IMR-90 (cell line): ENCODE results near the gene PRRX1. TPM values are rescaled to one million over a fixed set of nuclear protein-coding genes. Genes with fewer than 3 reads are reported as not detected.

Experiments used
- ATAC-seq: fragments of 200-7000 bp; cut with Tn5 transposase; 2 replicates; pipeline ENCODE4 v1.9.1; 2020; ENCODE audit warnings: low read depth, mild to moderate bottlenecking, moderate library complexity
- BruUV-seq: library from RNA; stranded (reverse); fragments of 400-500 nt; replicated peaks from 2 replicates; lab custom pipeline; 2021; lab: Mats Ljungman, UMichigan
- CTCF ChIA-PET: fragments of 300-600 bp; formaldehyde crosslinking; extraction: SDS; loops from one replicate; lab custom pipeline; 2021; ENCODE audit warnings: antibody characterized with exemption; lab: Yijun Ruan, JAX
- POLR2A ChIA-PET: fragments of 300-600 bp; sonication (Branson Sonifier 250); formaldehyde crosslinking; loops from one replicate; lab custom pipeline; 2022; ENCODE audit warnings: antibody characterized with exemption; ENCODE audit not compliant: unreplicated experiment; lab: Charles Lee
- DNase-seq: peaks from one replicate; pipeline ENCODE4 v3.0.0; 2013
- H2AFZ ChIP-seq: replicated peaks from 2 replicates; pipeline ENCODE3; 2013; ENCODE audit warnings: low read length, mild to moderate bottlenecking; ENCODE audit not compliant: poor library complexity
- H2AK5ac ChIP-seq: 2 replicates; pipeline ENCODE4 v1.6.1; 2013; ENCODE audit warnings: low read depth, low read length, inconsistent platforms
- H2AK9ac ChIP-seq: replicated peaks from 2 replicates; pipeline ENCODE3; 2013; ENCODE audit warnings: mild to moderate bottlenecking, low read depth, low read length, moderate library complexity; ENCODE audit not compliant: poor library complexity
- H2BK120ac ChIP-seq: 2 replicates; pipeline ENCODE4 v1.6.1; 2013; ENCODE audit warnings: low read depth, low read length, inconsistent platforms
- H2BK15ac ChIP-seq: 3 replicates; pipeline ENCODE4 v1.6.1; 2013; ENCODE audit warnings: low read depth, low read length, inconsistent platforms
- H2BK20ac ChIP-seq: 2 replicates; pipeline ENCODE4 v1.6.1; 2013; ENCODE audit warnings: low read depth, mild to moderate bottlenecking, inconsistent platforms, low read length, moderate library complexity
- H2BK5ac ChIP-seq: 2 replicates; pipeline ENCODE4 v1.6.1; 2013; ENCODE audit warnings: mild to moderate bottlenecking, low read depth, low read length, inconsistent platforms; ENCODE audit not compliant: poor library complexity, severe bottlenecking
- H3K14ac ChIP-seq: replicated peaks from 2 replicates; pipeline ENCODE4 v1.6.1; 2013; ENCODE audit warnings: low read depth, low read length, inconsistent platforms
- H3K18ac ChIP-seq: 2 replicates; pipeline ENCODE4 v1.6.1; 2013; ENCODE audit warnings: low read depth, low read length, control low read depth
- H3K23ac ChIP-seq: 2 replicates; pipeline ENCODE4 v1.6.1; 2013; ENCODE audit warnings: low read depth, low read length, inconsistent platforms
- H3K27ac ChIP-seq: 2 replicates; pipeline ENCODE4 v1.5.1; 2013; ENCODE audit warnings: mild to moderate bottlenecking, control low read depth, low read length; ENCODE audit not compliant: insufficient read depth
- H3K27me3 ChIP-seq: 2 replicates; pipeline ENCODE4 v1.6.1; 2013; ENCODE audit warnings: low read length; ENCODE audit not compliant: control insufficient read depth, insufficient read depth
- H3K36me3 ChIP-seq: 2 replicates; pipeline ENCODE4 v1.6.1; 2013; ENCODE audit warnings: low read length, mixed read lengths; ENCODE audit not compliant: control insufficient read depth, insufficient read depth
- H3K4ac ChIP-seq: 2 replicates; pipeline ENCODE4 v1.6.1; 2013; ENCODE audit warnings: low read depth, low read length, inconsistent platforms
- H3K4me1 ChIP-seq: 2 replicates; pipeline ENCODE4 v1.6.1; 2013; ENCODE audit warnings: low read length, mixed read lengths; ENCODE audit not compliant: control insufficient read depth, insufficient read depth
- H3K4me2 ChIP-seq: 2 replicates; pipeline ENCODE4 v1.6.1; 2013; ENCODE audit warnings: low read depth, mild to moderate bottlenecking, control low read depth, low read length, moderate library complexity
- H3K4me3 ChIP-seq: 2 replicates; pipeline ENCODE4 v1.5.1; 2013; ENCODE audit warnings: low read depth, mild to moderate bottlenecking, control low read depth, low read length, moderate library complexity; ENCODE audit not compliant: insufficient read depth
- H3K56ac ChIP-seq: 2 replicates; pipeline ENCODE4 v1.6.1; 2013; ENCODE audit warnings: low read length, inconsistent platforms; ENCODE audit not compliant: insufficient read depth; ENCODE audit errors: extremely low read depth
- H3K79me1 ChIP-seq, 2 experiments: 2 replicates each; pipeline ENCODE4 v1.6.1; 2013; ENCODE audit warnings: low read length in 2 of 2, inconsistent platforms in 1 of 2, low read depth in 1 of 2
- H3K9ac ChIP-seq: 2 replicates; pipeline ENCODE4 v1.6.1; 2013; ENCODE audit warnings: low read depth, low read length, control low read depth
- H3K9me1 ChIP-seq: 2 replicates; pipeline ENCODE4 v1.6.1; 2013; ENCODE audit warnings: low read length, inconsistent platforms; ENCODE audit not compliant: insufficient read depth
- H3K9me3 ChIP-seq: 2 replicates; pipeline ENCODE4 v1.6.1; 2013; ENCODE audit warnings: low read length; ENCODE audit not compliant: control insufficient read depth, insufficient read depth
- H4K20me1 ChIP-seq: 2 replicates; pipeline ENCODE4 v1.6.1; 2013; ENCODE audit warnings: low read length, inconsistent platforms; ENCODE audit not compliant: insufficient read depth
- H4K5ac ChIP-seq: 2 replicates; pipeline ENCODE4 v1.6.1; 2013; ENCODE audit warnings: mild to moderate bottlenecking, low read depth, low read length, control low read depth
- H4K8ac ChIP-seq, 2 experiments: 2 replicates each; pipeline ENCODE4 v1.6.1; 2013; ENCODE audit warnings: low read depth in 2 of 2, low read length in 2 of 2, control low read depth in 1 of 2, inconsistent platforms in 1 of 2
- H4K91ac ChIP-seq: 2 replicates; pipeline ENCODE4 v1.6.1; 2013; ENCODE audit warnings: low read depth, low read length, inconsistent platforms; ENCODE audit not compliant: insufficient read depth
- CTCF ChIP-seq: conservative IDR thresholded peaks from 2 replicates; pipeline ENCODE4 v1.5.1; 2012; ENCODE audit warnings: mild to moderate bottlenecking, low read depth, low read length, improper control_type of control experiment
- ELK1 ChIP-seq: fragments of 150-350 bp; IDR thresholded peaks from 2 replicates; pipeline ENCODE4 v1.6.1; 2016; ENCODE audit warnings: low read depth, mild to moderate bottlenecking, low read length, moderate library complexity, borderline replicate concordance
- FOS ChIP-seq: fragments of 150-350 bp; IDR thresholded peaks from 2 replicates; pipeline ENCODE4 v1.6.1; 2016; ENCODE audit warnings: low read depth, low read length
- MXI1 ChIP-seq: IDR thresholded peaks from 2 replicates; pipeline ENCODE4 v1.6.1; 2012; ENCODE audit warnings: low read depth, mild to moderate bottlenecking, low read length, moderate library complexity, borderline replicate concordance
- NFE2L2 ChIP-seq: fragments of 150-350 bp; IDR thresholded peaks from 2 replicates; pipeline ENCODE4 v1.6.1; 2016; ENCODE audit warnings: low read depth, mild to moderate bottlenecking, low read length
- RAD21 ChIP-seq: IDR thresholded peaks from 2 replicates; pipeline ENCODE4 v1.6.1; 2012; ENCODE audit warnings: low read length, improper control_type of control experiment
- RCOR1 ChIP-seq: IDR thresholded peaks from 2 replicates; pipeline ENCODE4 v1.6.1; 2012; ENCODE audit warnings: mild to moderate bottlenecking, low read length, improper control_type of control experiment; ENCODE audit not compliant: insufficient replicate concordance
- RFX5 ChIP-seq: IDR thresholded peaks from 2 replicates; pipeline ENCODE4 v1.8.0; 2012; ENCODE audit warnings: low read depth, mild to moderate bottlenecking, low read length, moderate library complexity
- SMC3 ChIP-seq: fragments of 150-350 bp; IDR thresholded peaks from 2 replicates; pipeline ENCODE4 v1.6.1; 2016; ENCODE audit warnings: low read depth, mild to moderate bottlenecking, antibody characterized with exemption, low read length, moderate library complexity
- USF2 ChIP-seq: fragments of 150-350 bp; IDR thresholded peaks from 2 replicates; pipeline ENCODE4 v1.6.1; 2017; ENCODE audit warnings: mild to moderate bottlenecking, antibody characterized with exemption, low read length, low read depth
- WGBS, 2 experiments: methylation state at CpG; one replicate each; pipeline versions ENCODE4 v1.1.5 to v1.1.7; 2013; ENCODE audit warnings: missing lambda C conversion rate in 2 of 2; ENCODE audit not compliant: insufficient read length in 1 of 2; ENCODE audit errors: extremely low coverage in 2 of 2; 5-methylcytosine and 5-hydroxymethylcytosine counted together
- dilution Hi-C: fragments of 300-500 bp; cut with HindIII; formaldehyde crosslinking; loops from one replicate; pipeline ENCODE4 v1.14.3; 2018; ENCODE audit warnings: low sequenced_read_pairs; ENCODE audit not compliant: unreplicated experiment
- in situ Hi-C: fragments of 300-500 bp; cut with MboI; formaldehyde crosslinking; loops from 3 replicates; pipeline ENCODE4 v1.14.3; 2019; ENCODE audit warnings: low sequenced_read_pairs, inconsistent platforms, mixed read lengths
- intact Hi-C: fragments of 100-400 bp; cut with micrococcal nuclease; formaldehyde crosslinking; loops from 2 replicates; pipeline ENCODE4 v1.10.0; 2022
- polyA plus RNA-seq, 3 experiments: library from polyadenylated mRNA; depleted of rRNA; stranded (reverse); fragments of >200 nt; gene quantifications; 2 replicates each; pipeline ENCODE4 v1.2.3, GENCODE V29; 2012; ENCODE audit warnings: low replicate concordance in 1 of 3
- total RNA-seq: library from RNA; depleted of rRNA; stranded (reverse); fragments of >200 nt; gene quantifications from 2 replicates; pipeline ENCODE4 v1.2.3, GENCODE V29; 2012

Gene PRRX1
- total and polyA plus RNA-seq, 2 of the 4 experiments (the other 2 are of a cell fraction), result 50.0 to 65.4 TPM

GRCh38 chr1:170734412-170735175 lies 70.7 kb downstream of the PRRX1 start:
- H2BK120ac ChIP-seq, result no peak overlapping the region
- H2BK15ac ChIP-seq, result no peak overlapping the region
- ATAC-seq (peak; percentile 65), DNase-seq (peak; percentile 74)
- H4K5ac ChIP-seq, result no peak overlapping the region
- no peaks in the 10 kb centered on the region for H4K20me1 ChIP-seq
- CTCF ChIA-PET, result no interaction called here
- peaks cover 12% of the 10 kb centered on the region for H3K4me1 ChIP-seq
- no peak overlapping the region for H3K9ac ChIP-seq
- BruUV-seq, result no TSS peak
- H3K9me3 ChIP-seq, result no peaks in the 10 kb centered on the region
- intact Hi-C loops, result no loop called here
- in situ Hi-C loops, result no loop called here
- no peak overlapping the region for H3K23ac ChIP-seq
- H2AFZ ChIP-seq, result no peak overlapping the region
- H2AK9ac ChIP-seq, result no peak overlapping the region
- H3K14ac ChIP-seq, result peak overlapping the region; percentile 23; the same call in 1 of the 2 replicates
- no peak overlapping the region for H2AK5ac ChIP-seq
- H3K79me1 ChIP-seq, result peaks cover 0 to 13% of the 10 kb centered on the region in 2 experiments; a peak in 3 of 4 replicates
- H3K18ac ChIP-seq, result no peak overlapping the region; the same call in 1 of the 2 replicates
- no peak overlapping the region for H2BK5ac ChIP-seq
- no peak overlapping the region for H3K56ac ChIP-seq
- H3K4me2 ChIP-seq, result no peak overlapping the region
- H3K4me3 ChIP-seq, result no peak overlapping the region
- no peak for TF ChIP-seq RFX5
- no peak for TF ChIP-seq MXI1
- TF ChIP-seq ELK1, result no peak
- no peak for TF ChIP-seq USF2
- no peak for TF ChIP-seq CTCF
- no peak for TF ChIP-seq FOS
- TF ChIP-seq RAD21, result no peak
- no peak for TF ChIP-seq RCOR1
- no peak for TF ChIP-seq SMC3
- TF ChIP-seq NFE2L2, result no peak
- H4K91ac ChIP-seq, result no peak overlapping the region
- H4K8ac ChIP-seq, result no peak overlapping the region
- dilution Hi-C loops, result no loop called here
- POLR2A ChIA-PET, result interaction anchor here (0.6 kb wide), 1 partner anchor 22 kb away, joined by 5 read pairs; no protein-coding TSS in a partner anchor
- H3K27me3 ChIP-seq, result no peaks in the 10 kb centered on the region
- H3K27ac ChIP-seq, result no peak overlapping the region
- no peak overlapping the region for H2BK20ac ChIP-seq
- no CpG with 5 or more reads among the region's 2 CpGs for WGBS, 2 experiments
- H3K4ac ChIP-seq, result no peak overlapping the region
- peaks cover 10% of the 10 kb centered on the region for H3K36me3 ChIP-seq
- peaks cover 8% of the 10 kb centered on the region; the same call in 1 of the 2 replicates for H3K9me1 ChIP-seq
